ENCODE data around the gene SPINK9.

Gene SPINK9

DNA sequence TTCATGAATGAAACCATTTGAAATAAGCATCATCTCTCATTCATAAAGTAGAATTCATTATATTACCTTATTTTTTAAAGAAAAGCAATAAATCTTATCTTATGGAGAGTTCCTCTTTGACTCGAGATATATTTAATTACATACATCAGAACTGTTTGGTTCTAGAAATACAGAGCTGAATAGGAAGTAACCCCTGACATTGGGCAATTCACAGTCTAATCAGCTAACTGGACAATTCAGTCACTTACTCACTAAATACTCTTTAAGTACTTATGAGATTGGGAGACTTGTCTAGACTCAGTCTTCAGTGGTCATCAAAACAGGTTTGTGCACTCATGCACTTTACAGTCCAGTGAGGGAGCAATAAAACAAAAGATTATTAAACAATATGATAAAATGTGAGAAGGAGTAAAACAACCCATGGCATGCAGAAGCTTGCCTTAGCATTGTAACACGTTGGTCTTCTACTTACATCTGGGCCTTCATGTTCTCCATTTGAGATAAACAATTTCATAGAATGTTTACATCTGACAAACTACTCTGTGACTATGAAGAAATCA lies 36.9 kb downstream of the SPINK9 start:
- TF ChIP-seq, protein P1, sequence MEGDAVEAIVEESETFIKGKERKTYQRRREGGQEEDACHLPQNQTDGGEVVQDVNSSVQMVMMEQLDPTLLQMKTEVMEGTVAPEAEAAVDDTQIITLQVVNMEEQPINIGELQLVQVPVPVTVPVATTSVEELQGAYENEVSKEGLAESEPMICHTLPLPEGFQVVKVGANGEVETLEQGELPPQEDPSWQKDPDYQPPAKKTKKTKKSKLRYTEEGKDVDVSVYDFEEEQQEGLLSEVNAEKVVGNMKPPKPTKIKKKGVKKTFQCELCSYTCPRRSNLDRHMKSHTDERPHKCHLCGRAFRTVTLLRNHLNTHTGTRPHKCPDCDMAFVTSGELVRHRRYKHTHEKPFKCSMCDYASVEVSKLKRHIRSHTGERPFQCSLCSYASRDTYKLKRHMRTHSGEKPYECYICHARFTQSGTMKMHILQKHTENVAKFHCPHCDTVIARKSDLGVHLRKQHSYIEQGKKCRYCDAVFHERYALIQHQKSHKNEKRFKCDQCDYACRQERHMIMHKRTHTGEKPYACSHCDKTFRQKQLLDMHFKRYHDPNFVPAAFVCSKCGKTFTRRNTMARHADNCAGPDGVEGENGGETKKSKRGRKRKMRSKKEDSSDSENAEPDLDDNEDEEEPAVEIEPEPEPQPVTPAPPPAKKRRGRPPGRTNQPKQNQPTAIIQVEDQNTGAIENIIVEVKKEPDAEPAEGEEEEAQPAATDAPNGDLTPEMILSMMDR (IDR thresholded peaks at IDR 0.05; ENCODE audit: low read depth, low read length), result no peak
- no peak overlapping the region for H3K4me3 ChIP-seq (ENCODE audit: low read depth, low read length)

DNA sequence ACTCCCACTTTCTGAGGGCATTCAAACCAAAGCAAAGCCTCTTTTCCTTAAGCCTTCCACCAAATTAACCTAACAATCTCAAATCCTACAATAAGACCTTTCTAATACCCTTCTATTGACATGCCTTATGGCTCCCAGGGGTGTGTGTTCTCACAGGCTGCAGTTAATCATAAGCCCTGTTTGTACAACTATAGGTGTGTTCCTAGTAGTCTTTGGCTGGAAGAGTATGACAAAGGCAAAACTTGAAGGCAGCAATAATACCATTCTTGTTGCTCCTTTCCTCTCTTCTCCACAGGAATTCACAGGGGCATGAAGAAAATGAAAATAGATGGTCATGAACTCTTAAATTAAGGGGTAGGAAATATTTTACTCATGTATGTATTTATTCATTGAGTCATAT lies 37.5 kb downstream of the SPINK9 start:
- TF ChIP-seq, protein P1 (IDR thresholded peaks at IDR 0.05; ENCODE audit: low read depth, low read length), result no peak
- no peak overlapping the region for H3K4me3 ChIP-seq (ENCODE audit: low read depth, low read length)

DNA sequence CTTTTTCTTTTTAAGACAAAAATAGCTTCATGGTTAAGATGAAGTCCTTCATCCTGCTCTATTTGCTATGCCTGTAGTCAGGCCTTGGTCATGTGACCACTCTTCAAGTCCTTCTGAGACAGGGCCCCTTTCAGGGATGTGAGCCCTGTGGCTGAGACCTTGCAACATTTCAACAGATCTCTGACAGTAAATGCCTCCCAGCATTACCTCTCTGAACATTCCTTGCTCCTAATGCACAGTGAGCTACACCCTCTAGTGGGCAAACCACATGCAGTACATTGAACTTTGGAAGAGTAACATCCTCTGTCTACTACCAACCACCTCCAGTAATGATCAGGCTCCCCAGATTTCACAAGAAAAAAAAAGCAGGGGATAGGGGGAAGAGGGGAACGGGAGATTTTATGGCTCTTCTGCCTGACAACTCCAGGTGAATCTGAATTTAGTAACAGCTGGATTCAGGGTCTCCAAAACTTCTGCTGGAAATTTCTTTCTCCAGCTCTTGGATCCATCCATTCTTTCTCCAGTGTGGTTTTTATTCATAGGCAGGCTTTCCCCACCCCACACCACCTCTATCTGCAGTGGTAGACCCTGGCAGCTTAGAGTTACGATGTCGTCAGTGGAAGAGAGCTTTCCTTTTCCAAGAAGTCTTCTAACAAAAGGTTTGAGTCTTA lies 39.5 kb downstream of the SPINK9 start:
- H3K4me3 ChIP-seq (ENCODE audit: low read depth, low read length), result no peak overlapping the region
- TF ChIP-seq, protein P1 (IDR thresholded peaks at IDR 0.05; ENCODE audit: low read depth, low read length), result peak; percentile 76

DNA sequence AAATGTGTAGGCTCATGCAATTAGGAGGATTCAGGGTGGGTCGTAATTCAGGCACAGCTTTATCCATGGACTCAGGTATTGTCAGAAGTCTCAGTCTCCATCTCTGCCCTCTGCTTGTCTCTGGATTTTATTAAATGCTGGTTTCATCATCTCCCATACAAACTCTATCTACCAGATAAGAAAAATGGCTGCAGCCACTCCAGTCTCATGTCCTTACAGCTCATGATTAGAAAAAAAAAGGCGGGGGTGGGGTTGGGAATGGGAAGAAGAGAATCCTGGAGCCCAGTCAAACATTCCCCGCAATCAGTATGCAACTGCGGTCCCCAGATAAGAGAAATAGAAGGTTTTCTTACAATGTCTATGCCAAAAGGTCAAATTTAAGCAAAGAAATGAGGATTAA lies 40.8 kb downstream of the SPINK9 start:
- TF ChIP-seq, protein P1 (IDR thresholded peaks at IDR 0.05; ENCODE audit: low read depth, low read length), result no peak
- H3K4me3 ChIP-seq (ENCODE audit: low read depth, low read length), result no peak overlapping the region

DNA sequence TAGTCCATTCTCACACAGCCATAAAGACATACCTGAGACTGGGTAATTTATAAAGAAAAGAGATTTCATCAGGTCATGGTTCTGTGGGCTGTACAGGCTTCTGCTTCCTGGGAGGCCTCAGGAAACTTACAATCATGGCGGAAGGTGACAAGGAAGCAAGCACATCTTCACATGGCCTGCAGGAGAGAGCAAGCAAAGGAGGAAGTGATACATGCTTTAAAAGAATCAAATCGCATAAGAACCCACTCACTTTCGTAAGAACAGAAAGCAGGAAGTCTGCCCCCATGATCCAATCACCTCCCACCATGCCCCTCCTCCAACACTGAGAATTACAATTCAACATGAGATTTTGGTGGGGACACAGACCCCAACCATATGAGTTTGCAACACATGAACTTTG lies 43.3 kb downstream of the SPINK9 start:
- TF ChIP-seq, protein P1 (IDR thresholded peaks at IDR 0.05; ENCODE audit: low read depth, low read length), result no peak

DNA sequence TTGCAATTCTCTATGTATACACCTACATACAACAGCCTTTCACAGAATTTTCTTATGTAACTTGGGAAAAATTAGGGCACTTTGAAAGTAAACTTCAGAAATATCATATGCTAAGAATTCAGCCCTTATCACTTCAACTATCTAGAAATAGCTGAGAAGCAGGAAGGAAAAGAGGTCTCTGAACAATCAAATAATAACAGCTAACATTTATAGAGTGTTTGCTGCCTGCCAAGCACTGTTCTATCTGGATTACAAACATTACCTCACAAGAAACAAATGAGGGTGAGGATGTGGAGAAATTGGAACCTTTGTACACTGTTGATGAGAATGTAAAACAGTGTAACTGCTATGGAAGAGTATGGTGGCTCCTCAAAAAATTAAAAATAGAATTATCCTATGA lies 44.0 kb downstream of the SPINK9 start:
- no peak overlapping the region for H3K4me3 ChIP-seq (ENCODE audit: low read depth, low read length)
- TF ChIP-seq, protein P1 (IDR thresholded peaks at IDR 0.05; ENCODE audit: low read depth, low read length), result no peak

More for the DNA sequence above, 43.3 kb downstream of the SPINK9 start:
- no peak overlapping the region for H3K4me3 ChIP-seq (ENCODE audit: low read depth, low read length)

DNA sequence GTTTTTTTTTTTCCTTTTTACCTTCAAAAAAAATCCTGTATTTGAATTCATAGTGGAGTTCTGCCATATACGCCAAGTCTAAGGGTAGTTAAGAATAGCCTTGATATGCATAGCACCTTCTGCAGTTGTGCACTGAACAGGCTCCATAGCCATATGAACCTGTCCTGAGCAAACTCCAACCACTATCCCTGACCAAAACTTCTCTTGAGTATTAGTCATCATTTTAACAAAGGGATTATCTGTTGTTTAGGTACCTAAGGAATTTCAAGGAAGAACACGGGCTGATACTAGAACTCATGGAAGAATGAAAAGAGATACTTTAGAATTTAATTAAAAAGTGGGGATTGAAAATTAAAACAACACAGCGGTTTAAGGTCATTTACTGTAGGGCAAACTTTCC lies 46.5 kb downstream of the SPINK9 start:
- TF ChIP-seq, protein P1 (IDR thresholded peaks at IDR 0.05; ENCODE audit: low read depth, low read length), result no peak
- no peak overlapping the region for H3K4me3 ChIP-seq (ENCODE audit: low read depth, low read length)
